ENCODE measurements around the gene SUPT7L. TPM values are rescaled to one million over a fixed set of nuclear protein-coding genes. Genes with fewer than 3 reads are reported as not detected.

Gene SUPT7L
- total and polyA plus RNA-seq, 2 of the 13 experiments (the other 11 are each of a cell fraction or from before 2014, with no cell fraction given), result 32.9 to 77.5 TPM

DNA sequence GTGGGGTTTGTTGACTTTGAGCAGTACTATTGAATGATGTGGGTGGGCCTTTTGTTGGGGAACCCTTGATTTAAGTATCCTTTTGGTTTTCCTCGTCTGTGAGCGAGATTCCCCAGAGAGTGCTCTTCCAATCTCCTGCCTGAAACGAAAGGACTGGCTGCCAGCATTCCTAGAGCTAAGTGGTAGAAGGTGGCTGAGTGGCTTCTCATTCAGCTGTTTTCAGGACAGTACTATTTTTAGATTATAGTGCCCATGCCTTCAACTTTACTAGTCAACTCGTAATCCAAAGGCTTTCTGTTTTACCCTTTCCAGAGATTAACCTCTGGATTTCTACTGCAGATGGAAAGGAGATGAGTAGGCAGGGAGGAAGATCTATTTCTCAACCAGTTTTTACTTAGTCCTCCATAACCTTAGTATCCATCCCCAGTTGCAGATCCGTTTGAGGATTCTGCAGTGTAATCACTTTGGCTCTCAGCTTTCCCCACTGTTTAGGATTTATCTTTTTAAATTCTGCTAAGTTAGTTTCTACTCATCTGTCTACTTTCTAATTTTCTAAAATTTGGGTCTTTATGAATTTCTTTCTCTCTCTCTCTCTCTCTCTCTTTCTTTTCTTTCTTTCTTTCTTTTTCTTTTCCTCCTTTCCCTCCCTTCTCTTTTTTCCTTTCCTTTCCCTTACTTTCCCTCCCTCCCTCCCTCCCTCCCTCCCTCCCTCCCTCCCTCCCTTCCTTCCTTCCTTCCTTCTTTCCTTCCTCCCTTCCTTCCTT lies 9.5 kb upstream of the SUPT7L start:
- TF ChIP-seq ZFP90 (CRISPR knock-in tag; IDR thresholded peaks at IDR 0.05; ENCODE audit: borderline replicate concordance) (no peak), SMYD3 (CRISPR knock-in tag; IDR thresholded peaks at IDR 0.05) (no peak), NRL (CRISPR knock-in tag; IDR thresholded peaks at IDR 0.05; ENCODE audit: borderline replicate concordance) (no peak), SMARCE1 (IDR thresholded peaks at IDR 0.05; ENCODE audit: borderline replicate concordance) (no peak), ELF3 (CRISPR knock-in tag; IDR thresholded peaks at IDR 0.05) (no peak), LCORL (IDR thresholded peaks at IDR 0.05) (no peak), LCORL (CRISPR knock-in tag; IDR thresholded peaks at IDR 0.05) (no peak), KDM4B (CRISPR knock-in tag; IDR thresholded peaks at IDR 0.05) (no peak), AGO1 (IDR thresholded peaks at IDR 0.05; ENCODE audit: low read depth, low read length, poor library complexity, severe bottlenecking) (no peak), MYNN (CRISPR knock-in tag; IDR thresholded peaks at IDR 0.05; ENCODE audit: low read depth) (no peak), ZNF33A (CRISPR knock-in tag; IDR thresholded peaks at IDR 0.05; ENCODE audit: borderline replicate concordance) (no peak)
- TF ChIP-seq, protein P1, sequence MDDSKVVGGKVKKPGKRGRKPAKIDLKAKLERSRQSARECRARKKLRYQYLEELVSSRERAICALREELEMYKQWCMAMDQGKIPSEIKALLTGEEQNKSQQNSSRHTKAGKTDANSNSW (CRISPR knock-in tag; IDR thresholded peaks at IDR 0.05; ENCODE audit: borderline replicate concordance), result no peak
- TF ChIP-seq, protein P2, sequence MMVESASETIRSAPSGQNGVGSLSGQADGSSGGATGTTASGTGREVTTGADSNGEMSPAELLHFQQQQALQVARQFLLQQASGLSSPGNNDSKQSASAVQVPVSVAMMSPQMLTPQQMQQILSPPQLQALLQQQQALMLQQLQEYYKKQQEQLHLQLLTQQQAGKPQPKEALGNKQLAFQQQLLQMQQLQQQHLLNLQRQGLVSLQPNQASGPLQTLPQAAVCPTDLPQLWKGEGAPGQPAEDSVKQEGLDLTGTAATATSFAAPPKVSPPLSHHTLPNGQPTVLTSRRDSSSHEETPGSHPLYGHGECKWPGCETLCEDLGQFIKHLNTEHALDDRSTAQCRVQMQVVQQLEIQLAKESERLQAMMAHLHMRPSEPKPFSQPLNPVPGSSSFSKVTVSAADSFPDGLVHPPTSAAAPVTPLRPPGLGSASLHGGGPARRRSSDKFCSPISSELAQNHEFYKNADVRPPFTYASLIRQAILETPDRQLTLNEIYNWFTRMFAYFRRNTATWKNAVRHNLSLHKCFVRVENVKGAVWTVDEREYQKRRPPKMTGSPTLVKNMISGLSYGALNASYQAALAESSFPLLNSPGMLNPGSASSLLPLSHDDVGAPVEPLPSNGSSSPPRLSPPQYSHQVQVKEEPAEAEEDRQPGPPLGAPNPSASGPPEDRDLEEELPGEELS (CRISPR knock-in tag; IDR thresholded peaks at IDR 0.05), result no peak
- TF ChIP-seq, protein P3, sequence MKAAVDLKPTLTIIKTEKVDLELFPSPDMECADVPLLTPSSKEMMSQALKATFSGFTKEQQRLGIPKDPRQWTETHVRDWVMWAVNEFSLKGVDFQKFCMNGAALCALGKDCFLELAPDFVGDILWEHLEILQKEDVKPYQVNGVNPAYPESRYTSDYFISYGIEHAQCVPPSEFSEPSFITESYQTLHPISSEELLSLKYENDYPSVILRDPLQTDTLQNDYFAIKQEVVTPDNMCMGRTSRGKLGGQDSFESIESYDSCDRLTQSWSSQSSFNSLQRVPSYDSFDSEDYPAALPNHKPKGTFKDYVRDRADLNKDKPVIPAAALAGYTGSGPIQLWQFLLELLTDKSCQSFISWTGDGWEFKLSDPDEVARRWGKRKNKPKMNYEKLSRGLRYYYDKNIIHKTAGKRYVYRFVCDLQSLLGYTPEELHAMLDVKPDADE (CRISPR knock-in tag; IDR thresholded peaks at IDR 0.05), result no peak
- TF ChIP-seq, protein P4, sequence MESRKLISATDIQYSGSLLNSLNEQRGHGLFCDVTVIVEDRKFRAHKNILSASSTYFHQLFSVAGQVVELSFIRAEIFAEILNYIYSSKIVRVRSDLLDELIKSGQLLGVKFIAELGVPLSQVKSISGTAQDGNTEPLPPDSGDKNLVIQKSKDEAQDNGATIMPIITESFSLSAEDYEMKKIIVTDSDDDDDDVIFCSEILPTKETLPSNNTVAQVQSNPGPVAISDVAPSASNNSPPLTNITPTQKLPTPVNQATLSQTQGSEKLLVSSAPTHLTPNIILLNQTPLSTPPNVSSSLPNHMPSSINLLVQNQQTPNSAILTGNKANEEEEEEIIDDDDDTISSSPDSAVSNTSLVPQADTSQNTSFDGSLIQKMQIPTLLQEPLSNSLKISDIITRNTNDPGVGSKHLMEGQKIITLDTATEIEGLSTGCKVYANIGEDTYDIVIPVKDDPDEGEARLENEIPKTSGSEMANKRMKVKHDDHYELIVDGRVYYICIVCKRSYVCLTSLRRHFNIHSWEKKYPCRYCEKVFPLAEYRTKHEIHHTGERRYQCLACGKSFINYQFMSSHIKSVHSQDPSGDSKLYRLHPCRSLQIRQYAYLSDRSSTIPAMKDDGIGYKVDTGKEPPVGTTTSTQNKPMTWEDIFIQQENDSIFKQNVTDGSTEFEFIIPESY (CRISPR knock-in tag; IDR thresholded peaks at IDR 0.05), result no peak
- intact Hi-C loops (cut with micrococcal nuclease; ENCODE audit: unreplicated experiment), result no loop called here
- H3K27me3 ChIP-seq (ENCODE audit: control insufficient read depth in 1 of 2, insufficient read depth in 2 of 2, low read length in 2 of 2), result no peaks in the 10 kb centered on the region
- H3K27ac ChIP-seq (ENCODE audit: extremely low read length, insufficient read depth, low read length), result no peak overlapping the region
- no peaks in the 10 kb centered on the region for H4K20me1 ChIP-seq (ENCODE audit: insufficient read depth, low read length)
- peaks cover 26 to 71% of the 10 kb centered on the region in 2 experiments for H3K36me3 ChIP-seq (replicated peaks in 1 of 2; ENCODE audit: control insufficient read depth in 1 of 2, insufficient read depth in 2 of 2, low read length in 2 of 2)
- no peak overlapping the region for H3K9ac ChIP-seq (ENCODE audit: insufficient read depth, low read depth, low read length)
- ChIA-PET CTCF (ENCODE audit: low intra/inter-chr PET ratio, low total read pairs) (no interaction called here), POLR2A (no interaction called here)
- no peaks in the 10 kb centered on the region for H3K79me2 ChIP-seq (ENCODE audit: insufficient read depth, low read length)
- no peak overlapping the region for H2AFZ ChIP-seq (ENCODE audit: low read length)
- H3K4me1 ChIP-seq (ENCODE audit: insufficient read depth, low read length), result no peaks in the 10 kb centered on the region
- in situ Hi-C loops (cut with HindIII; ENCODE audit: extremely low pct_ligation_motif_present, low pct_unique_long_range_greater_than_20kb), result no loop called here
- 96% methylated on average over 5 of the region's 5 CpGs for WGBS (ENCODE audit: low lambda C conversion rate)
- ATAC-seq (no peak), DNase-seq (ENCODE audit: low spot score) (no peak), FAIRE-seq (no peak)
- H3K4me3 ChIP-seq (replicated peaks in 1 of 3; ENCODE audit: insufficient read depth in 1 of 3, low read depth in 2 of 3, low read length in 3 of 3), result no peak overlapping the region
- no peak overlapping the region for H3K4me2 ChIP-seq (ENCODE audit: low read depth, low read length)
- no peaks in the 10 kb centered on the region for H3K9me3 ChIP-seq (ENCODE audit: low read length)
- BruUV-seq (replicated peaks), result no TSS peak
